A549 (cell line): Measurements from ENCODE around the gene CDCA3.

Experiments used
- BHLHE40 ChIP-seq: IDR thresholded peaks from 2 replicates; pipeline ENCODE4 v1.6.1; 2012; ENCODE audit warnings: low read depth, low read length, inconsistent platforms
- CEBPB ChIP-seq, 2 experiments: fragments of >200 bp in 1 of 2; sonication (Bioruptor Twin) in 1 of 2; formaldehyde crosslinking in 1 of 2; IDR thresholded peaks; 2 replicates each; pipeline ENCODE4 v1.6.1; 2012 to 2016
- NR3C1 ChIP-seq: fragments of >200 bp; sonication (Bioruptor Twin); formaldehyde crosslinking; IDR thresholded peaks from 3 replicates; pipeline ENCODE4 v1.6.1; 2017
- POLR2A ChIP-seq: IDR thresholded peaks from 2 replicates; pipeline ENCODE4 v1.6.1; 2012; ENCODE audit warnings: mild to moderate bottlenecking, low read length
- RFX5 ChIP-seq: fragments of 450-650 bp; IDR thresholded peaks from 2 replicates; pipeline ENCODE4 v1.7.1; 2014; ENCODE audit warnings: antibody characterized with exemption, mild to moderate bottlenecking, moderate library complexity
- TF ChIP-seq, protein P1 (sequence below): IDR thresholded peaks from 2 replicates; pipeline ENCODE4 v1.6.1; 2012

- TF ChIP-seq NR3C1 (no peak), BHLHE40 (no peak), POLR2A (no peak), CEBPB (IDR thresholded peaks at IDR 0.05) (no peak), RFX5 (no peak)
- TF ChIP-seq, protein P1, sequence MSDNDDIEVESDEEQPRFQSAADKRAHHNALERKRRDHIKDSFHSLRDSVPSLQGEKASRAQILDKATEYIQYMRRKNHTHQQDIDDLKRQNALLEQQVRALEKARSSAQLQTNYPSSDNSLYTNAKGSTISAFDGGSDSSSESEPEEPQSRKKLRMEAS = no peak
Measured at GRCh38 chr12:6888360-6888759, 37.3 kb upstream of the CDCA3 start.
